ENCODE measurements around the gene CDKN2B-AS1. TPM values are rescaled to one million over a fixed set of nuclear protein-coding genes. Genes with fewer than 3 reads are reported as not detected.

CDKN2B-AS1 gene
- total and polyA plus RNA-seq, 2 experiments from 2014 or later = 0.14 TPM; not detected in 1

- H3K4me3 Mint-ChIP-seq = no peak overlapping the region
- Histone ChIP-seq H3K27ac (ENCODE audit: low read depth) (no peak overlapping the region), H3K4me2 (no peak overlapping the region)
These were observed 153.9 kb downstream of the CDKN2B-AS1 start for GRCh38 chr9:22148528-22148875.

More at GRCh38 chr9:22148528-22148875, 153.9 kb downstream of the CDKN2B-AS1 start:
- Histone ChIP-seq H3K4me1 (ENCODE audit: insufficient read depth) (no peaks in the 10 kb centered on the region), H3K9me2 (ENCODE audit: insufficient read depth) (no peaks in the 10 kb centered on the region), H3F3A (replicated peaks; ENCODE audit: low read depth) (no peaks in the 10 kb centered on the region), H4K20me1 (replicated peaks; ENCODE audit: insufficient read depth) (no peaks in the 10 kb centered on the region), H2AFZ (no peak overlapping the region), H3K27me3 (ENCODE audit: insufficient read depth) (no peaks in the 10 kb centered on the region), H3K79me2 (replicated peaks; ENCODE audit: insufficient read depth) (no peaks in the 10 kb centered on the region), H3K4me3 (no peak overlapping the region), H3K36me3 (ENCODE audit: insufficient read depth) (no peaks in the 10 kb centered on the region)
- H3K27ac Mint-ChIP-seq = no peak overlapping the region
- no peaks in the 10 kb centered on the region for H3K9me3 Mint-ChIP-seq
- DNase-seq (ENCODE audit: low spot score) (no peak), ATAC-seq (no peak)
- no peaks in the 10 kb centered on the region for H3K36me3 Mint-ChIP-seq (ENCODE audit: low read depth)
- TF ChIP-seq, protein P1, sequence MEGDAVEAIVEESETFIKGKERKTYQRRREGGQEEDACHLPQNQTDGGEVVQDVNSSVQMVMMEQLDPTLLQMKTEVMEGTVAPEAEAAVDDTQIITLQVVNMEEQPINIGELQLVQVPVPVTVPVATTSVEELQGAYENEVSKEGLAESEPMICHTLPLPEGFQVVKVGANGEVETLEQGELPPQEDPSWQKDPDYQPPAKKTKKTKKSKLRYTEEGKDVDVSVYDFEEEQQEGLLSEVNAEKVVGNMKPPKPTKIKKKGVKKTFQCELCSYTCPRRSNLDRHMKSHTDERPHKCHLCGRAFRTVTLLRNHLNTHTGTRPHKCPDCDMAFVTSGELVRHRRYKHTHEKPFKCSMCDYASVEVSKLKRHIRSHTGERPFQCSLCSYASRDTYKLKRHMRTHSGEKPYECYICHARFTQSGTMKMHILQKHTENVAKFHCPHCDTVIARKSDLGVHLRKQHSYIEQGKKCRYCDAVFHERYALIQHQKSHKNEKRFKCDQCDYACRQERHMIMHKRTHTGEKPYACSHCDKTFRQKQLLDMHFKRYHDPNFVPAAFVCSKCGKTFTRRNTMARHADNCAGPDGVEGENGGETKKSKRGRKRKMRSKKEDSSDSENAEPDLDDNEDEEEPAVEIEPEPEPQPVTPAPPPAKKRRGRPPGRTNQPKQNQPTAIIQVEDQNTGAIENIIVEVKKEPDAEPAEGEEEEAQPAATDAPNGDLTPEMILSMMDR (conservative IDR thresholded peaks at IDR 0.05; ENCODE audit: low read depth in 2 of 2) = no peak
- TF ChIP-seq ZNF114 (CRISPR knock-in tag; IDR thresholded peaks at IDR 0.05) (no peak), ZNF331 (CRISPR knock-in tag; IDR thresholded peaks at IDR 0.05; ENCODE audit: low read depth) (no peak), EZH2phosphoT487 (IDR thresholded peaks at IDR 0.05; ENCODE audit: unreplicated experiment) (no peak), CREB1 (CRISPR knock-in tag; IDR thresholded peaks at IDR 0.05; ENCODE audit: low read depth) (no peak), NANOG (IDR thresholded peaks at IDR 0.05; ENCODE audit: borderline replicate concordance) (no peak), JUNB (IDR thresholded peaks at IDR 0.05; ENCODE audit: unreplicated experiment) (no peak), POLR2AphosphoS5 (IDR thresholded peaks at IDR 0.05; ENCODE audit: low read depth) (no peak), REST (IDR thresholded peaks at IDR 0.05; ENCODE audit: unreplicated experiment) (no peak), STAT1 (IDR thresholded peaks at IDR 0.05; ENCODE audit: unreplicated experiment) (no peak)
- TF ChIP-seq, protein P2, sequence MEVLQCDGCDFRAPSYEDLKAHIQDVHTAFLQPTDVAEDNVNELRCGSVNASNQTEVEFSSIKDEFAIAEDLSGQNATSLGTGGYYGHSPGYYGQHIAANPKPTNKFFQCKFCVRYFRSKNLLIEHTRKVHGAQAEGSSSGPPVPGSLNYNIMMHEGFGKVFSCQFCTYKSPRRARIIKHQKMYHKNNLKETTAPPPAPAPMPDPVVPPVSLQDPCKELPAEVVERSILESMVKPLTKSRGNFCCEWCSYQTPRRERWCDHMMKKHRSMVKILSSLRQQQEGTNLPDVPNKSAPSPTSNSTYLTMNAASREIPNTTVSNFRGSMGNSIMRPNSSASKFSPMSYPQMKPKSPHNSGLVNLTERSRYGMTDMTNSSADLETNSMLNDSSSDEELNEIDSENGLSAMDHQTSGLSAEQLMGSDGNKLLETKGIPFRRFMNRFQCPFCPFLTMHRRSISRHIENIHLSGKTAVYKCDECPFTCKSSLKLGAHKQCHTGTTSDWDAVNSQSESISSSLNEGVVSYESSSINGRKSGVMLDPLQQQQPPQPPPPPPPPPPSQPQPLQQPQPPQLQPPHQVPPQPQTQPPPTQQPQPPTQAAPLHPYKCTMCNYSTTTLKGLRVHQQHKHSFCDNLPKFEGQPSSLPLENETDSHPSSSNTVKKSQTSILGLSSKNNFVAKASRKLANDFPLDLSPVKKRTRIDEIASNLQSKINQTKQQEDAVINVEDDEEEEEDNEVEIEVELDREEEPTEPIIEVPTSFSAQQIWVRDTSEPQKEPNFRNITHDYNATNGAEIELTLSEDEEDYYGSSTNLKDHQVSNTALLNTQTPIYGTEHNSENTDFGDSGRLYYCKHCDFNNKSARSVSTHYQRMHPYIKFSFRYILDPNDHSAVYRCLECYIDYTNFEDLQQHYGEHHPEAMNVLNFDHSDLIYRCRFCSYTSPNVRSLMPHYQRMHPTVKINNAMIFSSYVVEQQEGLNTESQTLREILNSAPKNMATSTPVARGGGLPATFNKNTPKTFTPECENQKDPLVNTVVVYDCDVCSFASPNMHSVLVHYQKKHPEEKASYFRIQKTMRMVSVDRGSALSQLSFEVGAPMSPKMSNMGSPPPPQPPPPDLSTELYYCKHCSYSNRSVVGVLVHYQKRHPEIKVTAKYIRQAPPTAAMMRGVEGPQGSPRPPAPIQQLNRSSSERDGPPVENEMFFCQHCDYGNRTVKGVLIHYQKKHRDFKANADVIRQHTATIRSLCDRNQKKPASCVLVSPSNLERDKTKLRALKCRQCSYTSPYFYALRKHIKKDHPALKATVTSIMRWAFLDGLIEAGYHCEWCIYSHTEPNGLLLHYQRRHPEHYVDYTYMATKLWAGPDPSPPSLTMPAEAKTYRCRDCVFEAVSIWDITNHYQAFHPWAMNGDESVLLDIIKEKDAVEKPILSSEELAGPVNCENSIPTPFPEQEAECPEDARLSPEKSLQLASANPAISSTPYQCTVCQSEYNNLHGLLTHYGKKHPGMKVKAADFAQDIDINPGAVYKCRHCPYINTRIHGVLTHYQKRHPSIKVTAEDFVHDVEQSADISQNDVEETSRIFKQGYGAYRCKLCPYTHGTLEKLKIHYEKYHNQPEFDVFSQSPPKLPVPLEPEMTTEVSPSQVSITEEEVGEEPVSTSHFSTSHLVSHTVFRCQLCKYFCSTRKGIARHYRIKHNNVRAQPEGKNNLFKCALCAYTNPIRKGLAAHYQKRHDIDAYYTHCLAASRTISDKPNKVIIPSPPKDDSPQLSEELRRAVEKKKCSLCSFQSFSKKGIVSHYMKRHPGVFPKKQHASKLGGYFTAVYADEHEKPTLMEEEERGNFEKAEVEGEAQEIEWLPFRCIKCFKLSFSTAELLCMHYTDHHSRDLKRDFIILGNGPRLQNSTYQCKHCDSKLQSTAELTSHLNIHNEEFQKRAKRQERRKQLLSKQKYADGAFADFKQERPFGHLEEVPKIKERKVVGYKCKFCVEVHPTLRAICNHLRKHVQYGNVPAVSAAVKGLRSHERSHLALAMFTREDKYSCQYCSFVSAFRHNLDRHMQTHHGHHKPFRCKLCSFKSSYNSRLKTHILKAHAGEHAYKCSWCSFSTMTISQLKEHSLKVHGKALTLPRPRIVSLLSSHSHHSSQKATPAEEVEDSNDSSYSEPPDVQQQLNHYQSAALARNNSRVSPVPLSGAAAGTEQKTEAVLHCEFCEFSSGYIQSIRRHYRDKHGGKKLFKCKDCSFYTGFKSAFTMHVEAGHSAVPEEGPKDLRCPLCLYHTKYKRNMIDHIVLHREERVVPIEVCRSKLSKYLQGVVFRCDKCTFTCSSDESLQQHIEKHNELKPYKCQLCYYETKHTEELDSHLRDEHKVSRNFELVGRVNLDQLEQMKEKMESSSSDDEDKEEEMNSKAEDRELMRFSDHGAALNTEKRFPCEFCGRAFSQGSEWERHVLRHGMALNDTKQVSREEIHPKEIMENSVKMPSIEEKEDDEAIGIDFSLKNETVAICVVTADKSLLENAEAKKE (CRISPR knock-in tag; IDR thresholded peaks at IDR 0.05) = no peak
- no peaks in the 10 kb centered on the region for H3K27me3 Mint-ChIP-seq (ENCODE audit: insufficient read depth, low read depth, poor library complexity)
- no peaks in the 10 kb centered on the region for H3K4me1 Mint-ChIP-seq

Data from GM23338 (cell line).